GM18870 (cell line): ENCODE results near the gene DNAAF8.

Source experiments
- ATAC-seq: cut with Tn5 transposase; IDR thresholded peaks from one replicate; pipeline ENCODE4 v1.9.1; 2021; ENCODE audit warnings: moderate library complexity; ENCODE audit not compliant: unreplicated experiment

DNAAF8 gene

GRCh38 chr16:4797805-4798252 is 63.5 kb downstream of the DNAAF8 start:
- ATAC-seq, result no peak

GRCh38 chr16:4798456-4798855 is 64.1 kb downstream of the DNAAF8 start:
- no peak for ATAC-seq
